GM19351 (cell line): ENCODE results near the gene PMPCA.
"Not testable (repeated sequence)": the region's sequence is repeated elsewhere in the genome, so short reads cannot be mapped to it uniquely, and the experiment has no call there.

Experiments
- ATAC-seq: cut with Tn5 transposase; IDR thresholded peaks from one replicate; pipeline ENCODE4 v1.9.1; 2021; ENCODE audit warnings: mild to moderate bottlenecking, moderate library complexity; ENCODE audit not compliant: unreplicated experiment

PMPCA gene

DNA sequence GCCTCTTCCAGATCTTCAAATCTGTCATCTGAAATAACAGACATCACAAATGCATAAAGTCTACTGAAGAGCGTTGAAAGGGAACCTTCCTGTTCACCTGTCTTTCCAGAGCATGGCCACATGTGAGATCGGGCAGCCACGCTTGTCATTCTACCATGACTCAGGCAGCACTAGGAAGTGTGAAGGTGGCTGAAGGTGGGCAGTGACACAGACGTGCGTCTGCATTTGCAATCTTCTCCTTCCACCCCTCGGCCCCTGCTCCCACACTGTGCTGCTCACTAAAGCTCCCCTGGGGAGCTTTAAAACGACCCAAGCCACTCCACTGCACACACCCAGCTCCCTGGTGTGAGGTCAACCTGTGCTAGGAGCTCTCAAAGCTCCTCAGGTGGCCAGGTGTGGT lies 2.5 kb upstream of the PMPCA start:
- ATAC-seq = no peak

DNA sequence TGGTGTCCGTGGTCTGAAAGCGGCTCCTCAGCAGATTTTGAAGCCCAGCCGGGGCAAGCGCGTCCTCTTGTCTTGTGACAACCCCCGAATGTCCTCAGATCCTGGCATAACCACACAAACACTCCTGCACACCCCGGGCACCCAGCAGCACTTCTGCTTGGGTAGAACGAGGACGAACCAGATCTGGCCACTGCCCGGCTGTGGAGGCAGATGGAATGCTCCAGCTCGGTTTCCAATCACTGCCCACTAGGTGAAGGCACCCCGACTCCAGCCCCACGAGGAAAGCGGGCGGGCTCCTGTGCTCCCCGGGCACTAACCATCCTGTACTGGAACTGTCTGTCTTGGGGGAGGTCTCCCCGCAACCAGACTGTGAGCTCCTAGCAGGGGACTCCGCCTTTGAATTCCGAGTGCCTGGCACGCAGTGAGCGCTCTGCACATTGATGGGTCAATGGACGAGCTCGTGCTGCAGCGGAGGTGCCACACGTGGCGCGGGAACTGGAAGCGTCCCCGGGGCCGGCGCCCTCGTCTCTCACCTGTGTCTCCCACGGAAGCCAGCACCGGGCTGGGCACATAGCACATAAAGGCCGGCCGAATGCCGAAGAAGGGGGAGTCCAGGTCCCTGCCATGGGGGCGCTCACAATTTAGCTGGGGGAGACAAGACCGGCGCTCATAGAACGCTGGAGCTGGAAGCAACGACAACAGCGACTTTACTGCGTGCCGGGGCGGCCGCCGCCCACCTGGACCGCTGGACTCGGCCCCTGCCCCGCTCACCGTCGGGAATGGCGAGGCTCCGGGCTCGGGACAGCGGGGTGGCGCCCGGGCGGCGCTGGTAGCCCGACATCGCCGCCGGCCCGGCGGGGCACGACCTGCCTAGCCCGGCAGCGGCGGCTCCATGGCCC lies 652 bp upstream of the PMPCA start:
- ATAC-seq = peak; percentile 22

DNA sequence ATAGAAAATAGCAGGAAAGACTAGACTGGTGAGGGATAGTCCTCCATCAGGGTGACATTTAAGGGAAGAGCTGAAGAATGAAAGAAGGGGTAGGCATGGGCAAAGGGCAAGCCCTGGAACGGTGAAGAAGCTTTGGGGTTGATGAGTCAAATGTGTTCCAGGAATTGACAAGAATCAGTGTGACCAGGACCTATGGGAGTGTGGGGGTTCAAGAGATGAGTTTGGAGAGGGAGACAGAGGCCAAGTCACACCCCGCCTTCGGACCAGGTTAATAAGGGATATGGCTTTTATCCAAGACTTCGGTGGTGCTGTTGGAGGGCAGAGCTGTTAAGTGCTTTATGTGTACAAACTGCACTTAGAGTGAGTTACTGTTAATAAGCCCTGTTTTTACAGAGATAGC lies 920 bp downstream of the PMPCA start:
- ATAC-seq = no peak

DNA sequence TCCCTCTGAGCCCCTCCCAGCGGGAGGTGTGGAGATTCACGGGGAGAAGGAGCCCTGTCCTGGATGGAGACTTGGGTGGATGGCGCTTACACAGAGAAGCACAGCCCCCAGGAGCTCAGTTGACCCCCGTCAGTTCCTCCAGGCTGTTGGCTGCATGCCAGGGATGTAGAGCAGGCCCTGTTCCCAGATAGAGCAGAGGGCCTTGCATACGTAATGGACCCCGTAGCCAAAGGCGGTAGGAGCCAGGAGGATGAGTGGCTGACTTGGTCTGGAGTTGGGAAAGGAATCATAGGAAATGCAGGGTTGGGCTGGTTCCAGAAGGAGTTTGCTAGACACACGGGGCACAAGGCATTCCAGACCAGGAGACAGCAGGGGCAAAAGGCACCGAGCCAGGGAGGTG lies 2.5 kb downstream of the PMPCA start:
- ATAC-seq = no peak

DNA sequence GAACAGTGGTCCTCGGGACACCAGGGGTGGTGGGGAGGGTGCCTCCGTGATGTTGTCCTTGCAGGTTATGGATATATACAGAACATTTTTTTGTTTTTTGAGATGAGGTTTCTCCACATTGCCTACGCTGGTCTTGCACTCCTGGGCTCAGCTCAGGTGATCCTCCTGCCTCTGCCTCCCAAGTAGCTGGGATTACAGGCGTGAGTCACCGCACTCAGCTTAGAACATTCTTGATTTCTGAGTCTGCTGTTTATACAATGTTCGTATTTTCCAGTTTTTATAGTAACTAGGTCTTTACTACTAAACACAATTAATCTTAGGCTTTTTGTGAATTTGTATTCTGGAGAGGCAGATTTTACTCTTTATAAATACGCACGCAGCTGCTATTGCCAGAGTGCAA lies 6.0 kb downstream of the PMPCA start:
- ATAC-seq = no peak

DNA sequence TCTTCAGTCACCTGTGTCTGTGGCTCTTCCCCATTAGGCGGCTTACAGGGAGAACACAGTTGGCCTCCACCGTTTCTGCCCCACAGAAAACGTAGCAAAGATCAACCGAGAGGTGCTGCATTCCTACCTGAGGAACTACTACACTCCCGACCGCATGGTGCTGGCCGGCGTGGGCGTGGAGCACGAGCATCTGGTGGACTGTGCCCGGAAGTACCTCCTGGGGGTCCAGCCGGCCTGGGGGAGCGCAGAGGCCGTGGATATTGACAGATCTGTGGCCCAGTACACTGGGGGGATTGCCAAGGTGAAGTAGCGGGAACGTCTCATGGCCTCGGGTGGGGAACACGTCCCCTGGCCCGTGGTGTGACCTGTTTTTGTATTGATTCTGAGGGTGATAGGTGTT lies 6.5 kb downstream of the PMPCA start:
- ATAC-seq = no peak

DNA sequence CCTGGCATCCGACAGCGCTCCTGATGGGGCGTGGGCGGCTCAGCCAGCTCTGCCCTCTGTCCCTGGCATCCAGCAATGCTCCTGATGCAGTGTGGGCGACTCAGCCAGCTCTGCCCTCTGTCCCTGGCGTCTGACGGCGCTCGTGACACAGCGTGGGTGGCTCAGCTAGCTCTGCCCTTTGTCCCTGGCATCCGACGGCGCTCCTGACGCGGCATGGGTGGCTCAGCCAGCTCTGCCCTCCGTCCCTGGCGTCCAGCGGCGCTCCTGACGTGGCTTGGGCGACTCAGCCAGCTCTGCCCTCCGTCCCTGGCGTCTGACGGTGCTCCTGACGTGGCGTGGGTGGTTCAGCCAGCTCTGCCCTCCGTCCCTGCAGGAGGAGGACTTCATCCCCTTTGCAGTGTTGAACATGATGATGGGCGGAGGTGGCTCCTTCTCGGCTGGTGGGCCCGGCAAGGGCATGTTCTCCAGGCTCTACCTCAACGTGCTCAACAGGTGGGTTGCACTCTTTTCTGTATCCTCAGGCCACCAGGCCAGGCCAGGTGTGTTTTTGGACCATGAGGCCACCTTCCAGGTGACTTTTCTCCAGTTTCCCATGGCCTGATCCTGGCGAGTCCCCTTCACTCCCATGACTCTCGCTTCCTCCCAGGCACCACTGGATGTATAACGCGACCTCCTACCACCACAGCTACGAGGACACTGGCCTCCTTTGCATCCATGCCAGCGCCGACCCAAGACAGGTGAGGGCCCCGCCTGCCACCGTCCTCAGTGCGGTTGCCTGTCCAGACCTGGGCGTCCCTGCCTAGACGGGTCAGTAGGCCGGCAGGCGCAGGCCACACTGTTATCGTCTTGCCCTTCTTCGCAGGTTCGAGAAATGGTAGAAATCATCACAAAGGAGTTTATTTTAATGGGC lies 8.0 kb downstream of the PMPCA start:
- ATAC-seq = no peak

DNA sequence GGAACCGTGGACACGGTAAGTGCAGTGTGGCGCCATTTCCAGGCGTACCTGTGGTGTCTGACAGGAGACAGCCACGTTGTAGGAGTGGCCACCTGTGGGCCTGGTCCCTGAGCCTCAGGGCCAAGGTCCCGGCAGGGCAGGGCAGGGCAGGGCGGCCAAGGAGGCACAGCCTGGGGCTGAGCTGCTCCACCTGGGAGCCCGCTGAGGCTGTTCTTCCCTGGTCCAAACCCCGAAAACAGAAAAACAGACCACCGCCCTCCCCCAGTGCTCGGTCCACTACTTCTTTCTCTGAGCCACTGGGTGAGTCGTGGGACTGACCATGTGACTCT lies 8.6 kb downstream of the PMPCA start:
- no peak for ATAC-seq

DNA sequence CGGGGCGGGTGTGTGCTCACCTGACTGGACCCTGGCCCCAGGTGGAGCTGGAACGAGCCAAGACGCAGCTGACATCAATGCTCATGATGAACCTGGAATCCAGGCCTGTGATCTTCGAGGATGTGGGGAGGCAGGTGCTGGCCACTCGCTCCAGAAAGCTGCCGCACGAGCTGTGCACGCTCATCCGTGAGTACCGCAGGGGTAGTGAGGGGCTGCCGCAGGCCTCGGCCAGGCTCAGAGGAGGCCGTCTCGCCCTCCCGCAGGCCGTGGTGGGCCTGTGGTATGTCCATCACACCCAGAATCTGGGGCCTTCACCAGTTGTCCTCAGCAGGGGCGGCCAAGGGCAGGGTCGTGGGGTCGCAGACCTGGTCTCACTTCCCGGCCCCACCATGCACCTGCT lies 11.3 kb downstream of the PMPCA start:
- ATAC-seq = no peak

DNA sequence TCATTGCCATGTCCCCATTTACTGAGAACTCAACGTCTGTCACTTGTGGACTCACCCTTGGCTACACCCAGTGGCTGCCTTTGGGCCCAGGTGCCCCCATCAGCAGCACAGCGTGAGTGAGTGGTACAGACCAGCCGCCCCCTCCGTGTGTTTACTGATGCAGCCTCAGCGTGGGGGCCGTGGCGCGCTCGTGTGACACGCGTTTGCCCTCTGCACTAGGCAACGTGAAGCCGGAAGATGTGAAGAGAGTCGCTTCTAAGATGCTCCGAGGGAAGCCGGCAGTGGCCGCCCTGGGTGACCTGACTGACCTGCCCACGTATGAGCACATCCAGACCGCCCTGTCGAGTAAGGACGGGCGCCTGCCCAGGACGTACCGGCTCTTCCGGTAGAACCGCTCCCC lies 12.4 kb downstream of the PMPCA start:
- ATAC-seq = no peak

DNA sequence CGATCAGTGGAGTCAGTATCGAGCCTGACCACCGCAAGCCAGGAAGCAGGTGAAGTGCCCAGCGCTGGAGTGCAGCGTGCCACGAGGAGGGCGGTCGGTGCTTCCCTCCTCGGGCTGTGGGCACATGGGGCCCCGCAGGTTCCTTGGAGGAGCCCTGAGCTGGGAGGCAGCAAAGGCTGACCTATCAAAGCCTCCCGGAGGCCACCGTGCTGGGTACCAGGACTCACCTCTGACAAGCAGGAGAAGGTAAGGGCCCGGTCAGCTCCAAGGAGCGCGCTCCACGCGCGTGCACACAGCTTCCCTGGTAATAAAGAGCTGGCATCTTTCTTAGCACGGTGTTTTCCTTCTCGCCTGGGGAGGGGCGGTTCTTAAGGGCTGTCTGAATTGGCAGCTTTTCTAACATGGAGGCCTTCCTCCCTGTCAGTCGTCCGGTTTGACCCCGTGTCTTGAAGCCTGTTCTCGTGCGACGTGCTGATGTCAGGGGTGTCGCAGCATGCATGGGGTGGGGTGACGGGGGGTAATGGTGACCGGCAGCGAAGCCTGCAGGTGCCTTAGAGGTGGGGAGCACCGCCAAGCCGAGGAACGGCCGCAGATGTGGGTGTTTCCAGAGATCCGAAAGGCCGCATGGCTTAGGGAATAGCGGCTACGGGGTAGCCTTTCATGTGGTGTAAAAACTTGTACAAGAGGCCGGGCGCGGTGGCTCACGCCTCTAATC lies 13.1 kb downstream of the PMPCA start:
- ATAC-seq = no peak

DNA sequence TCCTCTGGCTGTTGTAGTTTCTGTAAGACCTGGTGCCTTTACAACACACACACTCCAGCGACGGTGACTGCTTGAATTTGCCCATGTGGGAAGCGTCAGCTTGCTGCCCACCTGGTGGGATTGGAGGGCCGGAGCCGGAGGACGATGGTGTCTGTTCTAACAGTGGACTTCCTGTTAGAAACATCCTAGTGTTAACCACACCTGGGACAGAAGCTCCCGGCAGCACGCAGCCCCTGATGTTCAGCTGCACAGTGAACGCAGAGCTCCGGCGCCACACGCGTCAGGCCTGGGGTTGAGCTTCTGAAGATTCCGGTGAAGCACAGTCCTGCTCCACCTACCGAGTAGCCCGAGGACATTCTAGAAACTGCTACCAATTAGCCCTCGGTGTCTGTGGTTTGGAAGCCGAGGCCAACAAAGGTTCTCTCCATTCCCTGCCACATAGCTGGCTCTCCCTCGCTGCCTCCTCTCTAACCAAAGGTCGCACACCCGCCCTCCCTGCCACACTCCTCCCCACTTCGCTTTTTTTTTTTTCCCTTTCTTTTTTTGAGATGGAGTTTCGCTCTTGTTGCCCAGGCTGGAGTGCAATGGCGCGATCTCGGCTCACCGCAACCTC lies 14.4 kb downstream of the PMPCA start:
- ATAC-seq = no peak

DNA sequence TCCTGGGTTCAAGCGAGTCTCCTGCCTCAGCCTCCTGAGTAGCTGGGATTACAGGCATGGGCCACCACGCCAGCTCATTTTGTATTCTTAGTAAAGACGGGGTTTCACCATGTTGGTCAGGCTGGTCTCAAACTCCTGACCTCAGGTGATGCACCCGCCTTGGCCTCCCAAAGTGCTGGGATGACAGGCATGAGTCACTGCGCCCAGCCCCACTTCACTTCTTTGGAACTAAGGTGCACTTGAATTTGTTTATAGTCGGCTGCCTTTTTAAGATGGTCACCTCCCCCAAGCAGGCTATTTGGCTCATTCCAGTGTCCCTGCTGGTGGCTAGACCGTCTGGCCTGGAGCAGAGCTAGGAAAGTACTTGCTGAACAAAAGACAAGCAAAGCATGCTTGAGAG lies 14.9 kb downstream of the PMPCA start:
- ATAC-seq = not testable (repeated sequence)

DNA sequence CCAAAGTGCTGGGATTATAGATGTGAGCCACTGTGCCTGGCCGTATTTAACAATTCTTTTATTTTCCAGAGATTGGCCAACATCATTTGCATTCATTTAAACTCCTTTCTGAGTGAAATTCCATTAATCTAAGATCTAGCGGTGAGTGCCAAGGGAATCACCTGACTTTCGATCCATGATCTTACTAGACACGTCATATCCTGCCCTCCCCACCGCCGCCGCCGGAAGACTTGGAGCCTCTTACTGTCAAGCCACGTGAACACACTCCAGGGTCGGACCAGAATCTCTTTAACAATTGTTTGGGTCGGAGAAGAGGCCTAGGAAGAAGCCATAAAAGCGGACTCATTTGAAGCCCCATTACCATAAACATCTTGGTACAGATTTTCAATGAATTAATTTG lies 16.3 kb downstream of the PMPCA start:
- no peak for ATAC-seq

DNA sequence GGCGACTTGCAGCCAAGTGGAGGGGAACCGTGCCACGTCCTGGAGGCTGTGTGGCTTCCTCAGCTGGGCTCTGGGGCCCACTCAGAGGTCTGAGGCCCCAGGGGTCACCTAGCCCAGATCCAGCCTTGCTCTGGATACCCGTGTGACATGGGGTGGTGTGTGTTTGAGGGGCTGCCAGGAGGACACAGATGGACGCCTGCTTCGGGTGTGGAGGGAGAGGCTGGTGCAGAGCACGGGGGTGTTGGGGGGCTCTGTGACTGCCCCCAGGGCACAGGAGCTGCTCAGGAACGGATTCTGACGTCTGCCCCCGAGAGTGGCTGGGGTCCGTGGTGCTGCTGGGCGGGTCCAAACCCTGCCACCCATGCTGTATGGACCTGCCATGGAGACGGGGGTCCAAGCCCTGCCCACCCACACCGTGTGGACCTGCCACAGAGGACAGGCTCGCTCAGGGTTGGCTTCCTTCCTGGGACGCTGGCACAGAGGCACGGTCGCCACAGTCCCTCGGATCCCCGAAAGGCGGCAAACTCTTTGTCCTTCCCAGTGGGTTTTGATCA lies 18.7 kb downstream of the PMPCA start:
- ATAC-seq = no peak

DNA sequence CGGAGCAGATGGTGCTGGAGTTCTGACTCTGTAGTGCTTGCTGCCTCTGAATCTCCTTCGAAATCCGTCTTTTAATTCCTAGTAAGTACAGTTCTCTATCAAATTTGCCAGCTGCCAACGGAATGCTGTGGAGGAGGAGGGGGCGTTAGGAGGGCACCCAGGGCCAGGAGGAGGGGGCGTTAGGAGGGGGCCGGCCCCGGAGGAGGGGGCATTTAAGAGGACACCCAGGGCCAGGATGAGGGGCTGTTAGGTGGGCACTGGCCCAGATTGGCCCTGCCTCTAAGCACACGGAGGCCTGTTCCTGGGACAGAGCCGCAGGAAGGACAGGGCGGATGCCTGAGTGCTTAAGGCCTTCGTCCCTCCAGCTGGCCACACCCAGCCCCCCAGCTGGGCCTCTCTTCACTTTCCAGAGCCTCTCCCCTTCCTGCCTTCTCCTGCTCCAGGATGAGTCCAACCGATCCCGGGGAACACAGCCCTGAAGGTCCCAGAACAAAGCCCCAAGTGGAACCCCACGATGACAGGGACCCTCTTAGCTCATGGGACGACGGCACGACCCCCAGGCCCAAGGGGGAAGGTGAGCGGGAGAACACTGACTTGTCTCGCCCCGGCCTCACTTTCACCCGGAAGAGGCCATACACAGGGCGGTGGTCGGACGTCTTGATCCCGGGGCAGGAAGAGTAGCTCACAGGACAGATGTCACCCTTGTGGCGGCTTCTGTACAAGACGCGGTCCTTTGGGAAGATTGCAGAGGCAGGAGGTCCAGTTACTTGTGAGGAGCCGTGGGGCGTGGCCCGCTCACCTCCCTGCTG lies 19.4 kb downstream of the PMPCA start:
- no peak for ATAC-seq

DNA sequence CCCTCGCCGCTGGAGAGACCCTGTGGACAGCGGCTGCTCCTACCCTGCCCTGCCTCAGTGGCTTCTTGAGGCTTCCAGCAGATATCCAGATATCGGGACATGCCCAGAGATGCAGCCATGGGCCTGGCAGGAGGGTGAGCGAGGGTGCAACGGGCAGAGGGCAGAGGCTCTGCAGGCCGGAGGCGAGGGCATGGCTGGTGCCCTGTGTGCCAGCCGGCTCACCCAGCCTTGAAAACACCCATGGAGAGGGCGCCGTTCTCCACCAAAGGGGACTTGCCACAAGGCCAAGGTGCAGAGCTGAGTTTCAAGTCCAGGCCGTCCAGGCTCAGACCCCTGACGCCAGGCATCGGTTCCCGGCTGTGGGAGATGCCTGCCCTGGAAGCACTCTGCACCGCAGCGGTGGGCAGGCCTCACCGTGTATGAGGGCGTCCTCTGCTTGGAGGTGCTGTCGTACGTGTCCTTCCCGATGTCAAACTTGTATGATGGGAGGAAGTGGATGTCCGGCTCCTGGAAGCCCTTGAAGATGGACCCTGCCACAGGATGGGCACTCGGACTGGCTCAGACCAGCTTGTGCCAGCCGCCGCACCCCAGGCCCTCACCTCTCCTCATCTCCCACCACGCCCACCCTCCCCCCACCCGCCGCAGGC lies 20.3 kb downstream of the PMPCA start:
- no peak for ATAC-seq

DNA sequence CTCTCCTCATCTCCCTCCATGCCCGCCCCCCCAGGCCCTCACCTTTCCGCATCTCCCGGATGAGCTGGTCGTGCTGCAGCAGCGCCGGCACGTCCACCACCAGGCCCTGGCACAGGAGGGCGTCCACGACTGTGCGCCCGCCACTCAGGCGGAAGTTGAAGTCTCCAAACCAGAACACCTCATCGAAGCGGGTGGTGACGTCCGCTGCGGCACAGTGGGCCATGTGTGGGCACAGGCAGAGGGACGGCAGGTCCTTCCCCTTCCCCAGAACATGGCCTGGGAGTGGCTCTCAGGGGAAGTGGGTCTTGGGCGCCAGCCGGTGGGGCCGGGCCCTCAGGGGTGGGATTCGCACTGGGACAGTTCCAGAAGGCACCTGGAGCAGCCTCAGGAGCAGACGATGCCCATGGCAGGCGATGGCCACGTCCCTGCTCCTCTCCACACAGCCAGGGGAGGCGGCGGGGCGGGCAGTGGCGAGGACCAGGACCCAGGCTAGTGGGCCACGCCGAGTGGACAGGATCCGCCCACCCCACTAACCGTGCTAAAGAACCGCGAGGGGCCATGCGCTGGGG lies 21.4 kb downstream of the PMPCA start:
- no peak for ATAC-seq

DNA sequence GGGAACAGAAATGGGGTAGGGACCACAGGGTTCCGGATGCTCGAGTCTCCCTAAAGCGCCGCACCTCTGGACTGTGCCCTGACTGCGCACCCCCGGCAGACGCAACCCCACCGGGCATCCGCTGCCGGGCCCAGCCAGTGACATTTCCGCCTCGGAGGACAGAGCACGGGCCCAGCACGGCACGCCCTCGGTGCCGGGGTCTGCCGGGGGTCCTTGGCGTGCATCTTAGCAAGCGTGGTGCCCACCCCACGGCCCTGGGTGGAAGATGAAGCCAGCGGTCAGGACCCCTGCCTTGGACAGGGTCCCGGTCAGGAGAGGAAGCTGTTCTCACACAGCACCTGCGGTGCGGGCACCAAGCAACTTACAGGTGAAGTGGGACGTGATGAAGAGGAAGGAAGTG lies 22.1 kb downstream of the PMPCA start:
- no peak for ATAC-seq
